Fibroblast of skin of abdomen (primary cell): ENCODE data around the gene METTL16.

Experiments
- DNase-seq: peaks from one replicate; pipeline ENCODE4 v3.0.0-alpha.2; 2013

METTL16 gene

DNA sequence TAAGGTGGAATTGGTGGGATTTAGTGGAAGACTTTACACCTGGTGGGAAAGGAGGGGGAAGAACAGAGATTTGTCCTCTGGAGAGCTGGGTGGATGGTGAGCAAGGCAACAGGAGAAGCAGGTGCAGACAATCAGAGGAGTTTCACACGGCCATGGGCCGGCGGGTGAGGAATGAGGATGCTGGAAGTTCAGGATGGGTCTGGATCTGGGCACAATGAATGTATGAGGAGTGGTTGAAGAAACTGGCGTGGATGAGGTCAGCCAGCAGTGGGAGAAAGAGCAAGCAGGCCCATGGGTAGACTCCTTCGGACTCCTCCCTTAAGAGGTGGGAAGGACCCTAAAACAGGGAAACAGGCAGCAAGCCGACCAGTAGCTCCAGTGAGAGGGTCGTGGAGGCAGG lies 100.7 kb downstream of the METTL16 start:
- no peak for DNase-seq

DNA sequence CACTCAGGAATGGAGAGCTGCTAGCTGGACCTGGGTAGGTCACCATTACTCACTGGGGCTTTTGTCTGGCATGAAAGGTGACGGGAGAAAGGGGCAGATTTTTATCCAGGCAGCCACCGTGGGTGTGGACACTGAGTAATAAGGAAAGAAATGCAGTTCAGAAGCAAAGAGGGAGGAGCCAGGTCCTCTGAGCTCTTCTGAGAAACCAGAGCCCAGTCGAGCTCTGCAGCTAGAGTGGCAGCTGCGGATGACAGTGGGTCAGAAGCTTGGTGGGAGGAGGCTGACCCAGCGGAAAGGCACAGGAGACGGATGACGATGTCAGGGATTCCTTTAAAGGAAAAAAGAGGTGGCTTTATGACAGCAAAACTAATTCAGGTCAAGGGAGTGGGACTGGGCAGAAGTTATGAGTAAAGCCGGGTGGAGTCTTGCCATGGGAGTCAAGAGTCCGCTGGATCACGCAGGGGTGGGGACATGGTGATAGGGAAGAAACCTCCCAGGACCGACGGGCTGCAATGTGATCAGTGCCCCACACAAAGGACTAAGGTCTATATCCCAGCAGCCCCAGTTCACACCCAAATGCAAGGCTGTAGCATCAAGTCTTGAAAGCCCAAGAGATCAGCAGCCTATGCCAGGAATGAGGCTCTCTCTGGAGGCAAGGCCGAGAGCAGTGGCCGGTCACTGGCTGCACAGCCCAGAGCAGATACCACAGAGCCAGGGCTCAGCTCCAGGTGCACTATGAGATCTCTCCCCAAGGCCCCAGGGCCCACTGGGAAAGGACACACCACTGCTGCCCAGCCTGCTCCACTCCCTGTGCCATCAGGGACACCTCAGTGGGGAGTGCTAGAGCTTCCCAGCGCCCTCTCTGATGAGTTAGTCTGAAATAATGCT lies 104.5 kb downstream of the METTL16 start:
- peak; percentile 78 for DNase-seq

DNA sequence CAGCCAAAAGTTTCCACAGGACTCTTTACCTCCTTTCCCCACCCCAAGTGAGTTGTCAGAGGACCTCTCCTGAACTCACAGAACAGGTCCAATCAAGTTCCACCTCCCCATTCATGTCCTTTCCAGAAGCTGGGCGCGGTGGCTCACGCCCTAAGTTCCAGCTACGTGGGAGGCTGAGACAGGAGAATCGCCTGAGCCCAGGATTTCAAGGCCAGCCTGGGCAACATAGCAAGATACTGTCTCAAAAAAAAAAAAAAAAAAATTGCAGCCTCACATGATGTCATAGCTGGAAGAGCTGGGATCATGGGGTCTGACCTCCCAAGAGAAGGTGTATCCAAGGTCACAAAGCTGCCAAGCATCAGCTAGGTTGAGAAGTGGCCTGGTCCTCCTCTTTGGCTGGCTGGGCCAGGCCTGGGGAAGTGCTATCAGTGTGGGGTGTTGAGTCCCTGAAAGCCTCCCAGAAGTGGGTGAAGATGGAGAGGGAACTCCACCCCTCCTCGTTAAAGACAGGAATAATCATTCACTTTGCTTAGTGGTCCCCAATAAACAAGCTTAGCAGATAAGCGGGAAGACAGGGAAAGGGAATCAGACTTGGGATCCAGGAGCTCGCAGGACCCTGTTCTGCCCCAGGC lies 105.3 kb downstream of the METTL16 start:
- DNase-seq: no peak

DNA sequence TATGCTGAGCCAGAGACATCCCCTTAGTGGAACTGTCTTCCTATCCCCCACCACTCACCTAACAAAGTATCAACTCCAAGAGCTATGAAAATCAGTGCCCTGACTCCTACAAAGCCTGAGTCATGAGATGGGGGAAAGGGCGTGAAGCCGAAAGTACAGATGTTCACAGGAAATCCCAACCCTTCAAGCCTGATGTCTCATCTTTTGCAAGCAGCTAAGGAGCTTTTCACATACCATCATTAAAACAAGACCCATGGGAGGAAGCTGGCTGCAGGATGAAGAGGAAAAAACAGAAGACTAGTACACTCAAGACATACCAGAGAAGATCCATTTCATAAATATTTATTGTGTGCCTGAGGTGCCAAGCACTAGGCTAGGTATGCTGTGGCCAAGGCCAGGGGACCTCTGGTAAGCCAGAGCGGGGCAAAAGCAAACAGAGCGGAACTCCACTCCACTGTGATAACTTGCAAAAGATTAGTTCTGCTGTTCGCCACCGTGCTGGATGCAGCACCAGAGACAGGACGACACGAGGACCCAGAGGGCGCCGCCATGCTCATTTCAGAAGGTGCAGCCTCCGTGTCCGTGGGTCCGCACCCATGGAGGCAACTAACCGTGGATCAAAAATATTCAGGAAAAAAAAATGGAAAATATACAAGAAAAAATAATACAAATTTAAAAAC lies 106.3 kb downstream of the METTL16 start:
- peak; percentile 89 for DNase-seq

- no peak for DNase-seq
Measured at GRCh38 chr17:2403044-2403443, 108.6 kb downstream of the METTL16 start.

DNA sequence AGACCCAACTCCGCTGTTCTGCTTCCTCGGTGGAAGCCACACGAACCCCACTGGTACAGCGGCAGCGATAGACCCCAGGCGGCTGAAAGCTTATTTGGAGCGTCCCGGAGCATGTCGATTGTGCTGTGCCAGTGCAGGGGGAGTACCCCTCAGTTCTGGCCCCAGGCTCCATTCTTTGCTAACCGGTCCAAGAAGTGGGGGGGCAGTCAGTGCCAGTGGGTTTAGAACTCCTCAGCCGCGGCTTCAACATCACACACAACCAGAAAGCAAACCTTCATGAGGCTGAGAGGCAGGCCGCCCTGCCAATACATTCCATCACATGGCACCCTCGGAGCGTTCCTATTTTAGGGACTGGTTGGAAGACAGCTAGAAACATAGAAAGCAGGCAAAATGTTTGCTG lies 109.1 kb downstream of the METTL16 start:
- no peak for DNase-seq

- peak; percentile 100 for DNase-seq
Measured at GRCh38 chr17:2401426-2402221, 110.1 kb downstream of the METTL16 start.

DNA sequence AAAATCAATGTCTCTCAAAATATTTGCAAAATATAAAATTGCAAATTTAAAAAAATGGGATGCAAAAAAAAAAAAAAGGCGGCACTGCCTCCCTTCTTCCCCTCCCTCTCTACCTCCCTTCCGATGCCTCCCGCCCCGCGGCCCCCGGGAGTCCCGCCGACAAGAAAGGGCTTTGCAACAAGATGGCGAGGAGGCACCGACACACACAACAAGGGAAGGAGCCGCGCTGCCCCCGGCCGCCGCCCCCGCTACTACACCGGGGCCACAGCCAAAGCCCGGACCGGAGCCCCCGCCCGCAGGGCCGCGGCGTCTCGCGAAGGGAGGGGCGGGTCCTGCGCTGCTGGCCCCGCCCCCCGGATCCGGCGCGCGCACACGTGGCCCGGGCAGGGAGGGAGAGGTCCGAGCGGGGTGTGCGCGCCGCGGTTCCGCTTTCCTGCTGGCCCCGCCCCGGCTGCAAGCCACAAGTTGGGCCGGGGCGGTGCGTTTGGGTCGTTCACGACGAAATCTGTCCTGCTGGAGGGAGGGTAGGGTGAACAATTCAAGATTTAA lies 110.7 kb downstream of the METTL16 start, which contains the start of gene MNT:
TSS of gene MNT (minus strand) at position 184 of the 549 bp plus-strand sequence. CDS start 348 bp downstream, outside the sequence.
- DNase-seq: peak; percentile 97

GRCh38 chr17:2400474-2400866 lies 111.2 kb downstream of the METTL16 start:
- peak; percentile 34 for DNase-seq

DNA sequence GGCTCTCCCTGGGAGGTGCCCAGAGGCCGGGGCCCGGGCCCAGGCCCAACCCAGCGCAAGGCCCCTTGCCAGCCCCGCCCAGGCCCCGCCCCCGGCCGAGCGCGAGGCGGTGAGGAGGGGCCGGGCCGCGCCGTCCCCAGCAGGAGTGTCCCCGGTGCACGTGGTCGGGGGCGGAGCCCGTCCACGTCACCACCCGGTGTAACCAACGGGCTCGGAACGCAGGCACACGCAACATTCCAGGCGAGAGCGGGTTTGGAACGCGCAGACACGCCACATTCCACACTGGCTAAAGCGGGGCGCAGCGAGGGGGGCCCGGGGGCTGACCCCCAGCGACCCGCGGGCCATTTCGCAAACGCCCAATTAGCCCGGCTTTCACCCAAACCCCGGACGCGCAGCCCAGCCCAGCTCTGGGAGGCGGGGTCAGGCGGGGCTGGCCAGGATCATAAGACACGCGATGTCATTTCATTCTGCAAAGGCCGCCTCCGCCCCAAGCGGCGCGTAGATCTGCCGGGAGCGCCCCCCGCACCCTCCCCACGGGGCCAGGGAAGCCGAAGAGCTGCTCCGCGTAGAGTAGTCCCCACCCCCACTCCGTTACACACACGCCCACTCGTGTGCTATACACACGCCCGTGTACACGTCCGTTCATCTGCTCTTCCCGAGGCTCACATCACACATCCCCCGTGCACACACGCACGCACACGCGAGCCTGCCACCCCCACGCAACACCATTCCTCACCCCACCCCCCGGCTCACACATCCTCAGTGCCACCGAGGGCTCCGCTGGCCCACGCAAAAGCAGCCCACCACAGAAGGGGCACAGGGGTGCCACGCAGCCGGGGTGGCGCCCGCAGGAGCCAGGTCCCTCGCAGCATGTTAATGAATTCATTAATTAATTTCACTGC lies 111.9 kb downstream of the METTL16 start:
- DNase-seq: peak; percentile 97

GRCh38 chr17:2398655-2399571 lies 112.8 kb downstream of the METTL16 start:
- DNase-seq: peak; percentile 82

DNA sequence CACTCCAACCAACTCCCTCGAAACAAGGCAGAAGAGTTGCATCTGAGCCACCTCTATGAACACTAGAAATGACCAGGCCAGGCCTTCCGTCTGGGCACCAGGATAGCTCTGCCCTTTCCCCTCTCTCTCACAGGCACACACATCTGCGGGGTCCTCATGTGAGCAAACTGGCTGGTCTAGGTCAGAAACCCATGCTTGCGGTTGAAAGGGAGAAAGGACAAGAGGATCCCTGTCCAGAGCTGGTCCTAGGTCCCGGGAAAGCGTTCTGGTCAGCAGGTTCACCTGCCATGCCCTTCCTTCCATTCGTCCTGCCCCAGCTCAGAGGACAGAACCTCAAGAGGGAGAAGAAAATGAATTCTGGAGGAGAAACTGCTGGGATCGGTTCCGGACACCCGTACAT lies 113.5 kb downstream of the METTL16 start:
- no peak for DNase-seq

DNA sequence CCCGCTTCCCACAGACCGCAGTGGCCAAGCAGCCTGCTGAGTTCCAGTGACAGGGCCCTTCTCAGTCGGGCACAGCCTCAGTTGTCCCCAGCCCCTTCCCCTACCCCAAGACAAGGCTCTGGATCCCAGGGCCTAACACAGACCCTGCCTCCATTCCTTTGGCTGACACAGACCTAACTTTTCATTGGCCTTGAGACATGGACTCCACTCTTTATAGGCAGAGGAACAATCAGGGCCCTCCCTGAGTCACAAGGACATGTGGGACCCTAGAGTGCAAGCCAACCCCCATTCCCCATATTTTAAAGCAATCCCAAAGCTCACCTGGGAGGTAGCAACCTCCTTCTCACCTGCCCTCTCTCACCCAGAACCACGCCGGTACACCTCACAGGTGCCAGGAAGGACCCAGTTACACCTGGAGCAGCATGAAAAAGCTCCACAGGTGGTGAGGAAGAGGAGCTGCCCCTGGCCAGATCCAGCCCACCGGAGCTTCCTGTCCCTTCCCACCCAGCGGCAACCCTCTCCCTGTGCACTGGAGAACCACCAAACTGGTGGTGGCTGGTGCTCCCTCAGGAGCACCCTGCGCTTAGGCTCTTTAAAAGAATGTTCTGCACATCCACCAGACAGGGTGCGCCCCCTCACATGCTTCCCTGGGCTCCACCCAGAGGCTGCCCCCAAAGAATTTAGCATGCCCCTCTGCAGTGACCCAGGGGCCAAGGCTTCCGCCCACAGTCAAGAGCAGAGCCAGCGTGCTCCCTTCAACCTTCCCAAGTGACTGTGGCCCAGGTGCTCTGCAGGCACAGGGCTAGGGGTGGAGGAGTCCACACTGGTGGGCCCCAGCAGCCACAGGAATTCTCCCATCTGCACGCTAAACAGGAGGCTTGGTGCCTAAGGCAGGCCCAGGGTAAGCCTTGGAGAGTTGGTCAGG lies 114.2 kb downstream of the METTL16 start:
- DNase-seq: no peak

GRCh38 chr17:2396568-2397246 lies 115.0 kb downstream of the METTL16 start:
- DNase-seq: peak; percentile 98

DNA sequence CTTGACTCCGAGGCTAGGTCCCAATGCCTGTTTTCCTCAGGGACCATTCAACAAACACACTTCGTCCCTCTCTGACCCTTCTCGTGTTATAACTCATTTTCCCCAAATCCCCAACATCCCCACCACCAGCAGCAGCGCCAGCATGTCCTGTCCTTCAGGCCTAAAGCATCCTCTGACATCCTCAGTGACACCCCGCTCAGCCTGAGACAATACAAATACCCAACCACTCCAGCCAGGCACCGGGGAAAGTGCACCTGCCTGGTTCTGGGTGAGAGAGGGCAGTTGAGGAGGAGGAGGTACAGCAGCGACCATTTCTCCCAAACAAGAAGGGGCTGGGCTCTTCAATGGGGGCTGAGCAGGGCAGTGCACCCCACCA lies 115.5 kb downstream of the METTL16 start:
- no peak for DNase-seq

DNA sequence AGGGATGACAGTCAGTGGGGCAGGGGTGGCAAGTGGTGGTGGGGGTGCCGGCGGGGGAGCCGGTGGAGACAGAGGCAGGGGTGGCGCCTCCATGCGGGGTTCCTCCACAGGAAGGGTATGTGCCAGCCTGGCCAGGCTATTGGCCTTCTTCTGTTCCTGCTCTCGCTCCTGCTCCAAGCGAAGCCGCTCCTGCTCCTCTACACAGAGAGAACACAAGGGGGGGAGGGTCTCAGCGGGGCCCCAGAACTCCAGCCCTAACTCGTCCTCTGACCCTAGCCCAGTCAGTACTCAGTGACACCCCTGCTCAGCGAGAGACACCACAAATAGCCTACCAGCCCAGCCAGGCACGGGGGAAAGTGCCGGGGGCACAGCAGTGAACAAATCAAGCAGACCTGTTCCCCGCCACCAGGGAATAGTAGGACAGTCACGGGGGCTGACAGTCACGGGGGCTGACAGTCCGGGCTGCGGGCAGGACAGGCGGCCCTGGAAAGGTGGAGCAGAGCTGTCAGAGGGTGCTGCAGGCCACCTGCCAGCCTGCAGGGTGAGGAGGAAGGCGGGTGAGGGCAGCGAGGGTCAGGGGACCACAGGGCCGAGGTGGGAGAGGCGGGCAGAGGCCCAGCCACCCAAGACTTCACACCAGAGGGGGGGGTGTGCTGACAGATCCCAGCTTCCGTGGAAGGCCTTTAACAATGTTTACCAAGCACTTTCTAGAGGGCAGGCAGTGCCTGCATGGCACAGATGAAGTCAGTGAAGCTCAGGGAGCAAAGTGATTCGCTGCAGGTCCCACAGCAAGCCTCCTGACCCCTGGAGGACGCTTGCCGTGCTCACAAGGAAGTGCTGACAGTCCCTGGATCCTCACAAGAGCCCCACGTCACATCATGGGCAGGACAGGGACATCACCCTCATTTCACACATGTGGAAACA lies 116.2 kb downstream of the METTL16 start:
- peak; percentile 17 for DNase-seq

GRCh38 chr17:2394775-2395201 lies 116.9 kb downstream of the METTL16 start:
- DNase-seq: no peak
